Astrocyte (in vitro differentiated cells and primary cell): Measurements from ENCODE around the gene ZBED5. TPM values are rescaled to one million over a fixed set of nuclear protein-coding genes. Genes with fewer than 3 reads are reported as not detected.

ENCODE experiments used
- DNase-seq: peaks from one replicate; pipeline ENCODE4 v3.0.0-alpha.2; 2010; ENCODE audit warnings: low read depth
- FAIRE-seq: peaks from 2 replicates; lab custom pipeline; 2011; peaks lifted over from hg19 to GRCh38; lab: Jason Lieb, UNC
- H2AFZ ChIP-seq: 2 replicates; pipeline ENCODE4 v1.6.0; 2012; ENCODE audit warnings: low read depth, low read length, inconsistent platforms
- H3K27ac ChIP-seq: 2 replicates; pipeline ENCODE4 v1.5.1; 2011; ENCODE audit warnings: low read depth, low read length, inconsistent platforms
- H3K27me3 ChIP-seq: 2 replicates; pipeline ENCODE4 v1.6.0; 2011; ENCODE audit warnings: low read length, inconsistent platforms; ENCODE audit not compliant: insufficient read depth
- H3K36me3 ChIP-seq: 2 replicates; pipeline ENCODE4 v1.5.1; 2011; ENCODE audit warnings: low read length, inconsistent platforms; ENCODE audit not compliant: insufficient read depth
- H3K4me1 ChIP-seq: 2 replicates; pipeline ENCODE4 v1.5.1; 2011; ENCODE audit warnings: low read length, inconsistent platforms; ENCODE audit not compliant: insufficient read depth
- H3K4me2 ChIP-seq: 2 replicates; pipeline ENCODE4 v1.6.0; 2012; ENCODE audit warnings: low read length, inconsistent platforms
- H3K4me3 ChIP-seq: 2 replicates; pipeline ENCODE4 v1.5.1; 2011; ENCODE audit warnings: low read depth, mild to moderate bottlenecking, low read length, inconsistent platforms; ENCODE audit not compliant: insufficient read depth
- H3K79me2 ChIP-seq: 2 replicates; pipeline ENCODE4 v1.6.0; 2012; ENCODE audit warnings: mild to moderate bottlenecking, low read length, inconsistent platforms; ENCODE audit not compliant: insufficient read depth
- H3K9ac ChIP-seq: 2 replicates; pipeline ENCODE4 v1.6.0; 2012; ENCODE audit warnings: mild to moderate bottlenecking, low read length, inconsistent platforms
- H3K9me3 ChIP-seq: 2 replicates; pipeline ENCODE4 v1.5.1; 2012; ENCODE audit warnings: low read depth, mild to moderate bottlenecking, low read length, inconsistent platforms; ENCODE audit not compliant: insufficient read depth
- H4K20me1 ChIP-seq: 2 replicates; pipeline ENCODE4 v1.6.0; 2012; ENCODE audit warnings: low read length, inconsistent platforms; ENCODE audit not compliant: insufficient read depth
- H3K27ac Mint-ChIP-seq: one replicate; pipeline ENCODE4 v1.8.0; 2021; ENCODE audit warnings: mild to moderate bottlenecking, mixed read lengths; ENCODE audit not compliant: unreplicated experiment
- H3K27me3 Mint-ChIP-seq: one replicate; pipeline ENCODE4 v1.8.0; 2021; ENCODE audit warnings: low read depth, mixed read lengths; ENCODE audit not compliant: unreplicated experiment
- H3K36me3 Mint-ChIP-seq: one replicate; pipeline ENCODE4 v1.8.0; 2021; ENCODE audit warnings: low read depth, mixed read lengths; ENCODE audit not compliant: unreplicated experiment
- H3K4me1 Mint-ChIP-seq: one replicate; pipeline ENCODE4 v1.8.0; 2021; ENCODE audit warnings: low read depth, mixed read lengths; ENCODE audit not compliant: unreplicated experiment
- H3K4me3 Mint-ChIP-seq: one replicate; pipeline ENCODE4 v1.8.0; 2021; ENCODE audit warnings: mild to moderate bottlenecking, moderate library complexity, mixed read lengths; ENCODE audit not compliant: unreplicated experiment
- H3K9me3 Mint-ChIP-seq: one replicate; pipeline ENCODE4 v1.8.0; 2021; ENCODE audit warnings: mild to moderate bottlenecking, mixed read lengths; ENCODE audit not compliant: unreplicated experiment
- EZH2 ChIP-seq: IDR thresholded peaks from 2 replicates; pipeline ENCODE4 v1.6.1; 2012; ENCODE audit warnings: mild to moderate bottlenecking, low read length, inconsistent platforms; ENCODE audit not compliant: insufficient read depth
- total RNA-seq: library from RNA; stranded (reverse); gene quantifications from 2 replicates; pipeline ENCODE4 v1.2.1, GENCODE V29; 2021
- TF ChIP-seq, protein P1 (sequence below): IDR thresholded peaks from 2 replicates; pipeline ENCODE4 v1.5.1; 2011; ENCODE audit warnings: low read depth, mild to moderate bottlenecking, inconsistent platforms, low read length, moderate library complexity; ENCODE audit not compliant: insufficient read depth

ZBED5 gene
- total RNA-seq, 1 donor from 2014 or later: 32.9 TPM

DNA sequence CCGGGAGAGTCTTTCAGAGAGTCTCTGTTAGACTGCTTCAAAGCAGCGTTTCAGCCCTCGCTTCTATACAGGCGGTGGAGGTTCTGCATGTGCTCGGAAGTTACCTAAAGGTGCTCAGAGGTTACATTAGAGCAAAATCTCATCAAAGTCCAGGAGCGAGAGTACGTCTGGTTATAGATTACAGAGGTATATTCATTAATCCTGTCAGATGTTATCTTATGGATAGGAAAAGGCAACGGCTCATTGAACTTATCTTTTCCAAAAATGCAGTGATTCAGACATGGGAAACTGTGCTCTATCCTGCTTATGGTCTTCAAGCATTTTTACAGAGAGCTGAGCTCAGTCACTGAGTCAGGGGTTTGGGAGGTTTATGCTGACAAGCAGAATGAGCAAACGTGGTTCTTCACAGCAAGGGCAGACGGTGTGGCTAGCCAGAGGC lies 9.1 kb upstream of the ZBED5 start:
- Histone ChIP-seq H3K27me3 (no peaks in the 10 kb centered on the region), H3K27ac (peak overlapping the region; percentile 4), H3K9me3 (no peaks in the 10 kb centered on the region), H3K4me3 (no peak overlapping the region), H3K9ac (peak overlapping the region; percentile 16), H2AFZ (peak overlapping the region; percentile 26), H3K4me1 (peaks cover 13% of the 10 kb centered on the region), H3K36me3 (no peaks in the 10 kb centered on the region), H3K79me2 (no peaks in the 10 kb centered on the region), H3K4me2 (peak overlapping the region; percentile 49), H4K20me1 (no peaks in the 10 kb centered on the region)
- H3K27ac Mint-ChIP-seq: peak overlapping the region; percentile 35
- H3K4me1 Mint-ChIP-seq: peaks cover 23% of the 10 kb centered on the region
- peaks cover 8% of the 10 kb centered on the region for H3K9me3 Mint-ChIP-seq
- DNase-seq: peak; percentile 93
- TF ChIP-seq EZH2: no peak
- TF ChIP-seq, protein P1, sequence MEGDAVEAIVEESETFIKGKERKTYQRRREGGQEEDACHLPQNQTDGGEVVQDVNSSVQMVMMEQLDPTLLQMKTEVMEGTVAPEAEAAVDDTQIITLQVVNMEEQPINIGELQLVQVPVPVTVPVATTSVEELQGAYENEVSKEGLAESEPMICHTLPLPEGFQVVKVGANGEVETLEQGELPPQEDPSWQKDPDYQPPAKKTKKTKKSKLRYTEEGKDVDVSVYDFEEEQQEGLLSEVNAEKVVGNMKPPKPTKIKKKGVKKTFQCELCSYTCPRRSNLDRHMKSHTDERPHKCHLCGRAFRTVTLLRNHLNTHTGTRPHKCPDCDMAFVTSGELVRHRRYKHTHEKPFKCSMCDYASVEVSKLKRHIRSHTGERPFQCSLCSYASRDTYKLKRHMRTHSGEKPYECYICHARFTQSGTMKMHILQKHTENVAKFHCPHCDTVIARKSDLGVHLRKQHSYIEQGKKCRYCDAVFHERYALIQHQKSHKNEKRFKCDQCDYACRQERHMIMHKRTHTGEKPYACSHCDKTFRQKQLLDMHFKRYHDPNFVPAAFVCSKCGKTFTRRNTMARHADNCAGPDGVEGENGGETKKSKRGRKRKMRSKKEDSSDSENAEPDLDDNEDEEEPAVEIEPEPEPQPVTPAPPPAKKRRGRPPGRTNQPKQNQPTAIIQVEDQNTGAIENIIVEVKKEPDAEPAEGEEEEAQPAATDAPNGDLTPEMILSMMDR: no peak
- peak; percentile 68 for FAIRE-seq
- H3K4me3 Mint-ChIP-seq: peak overlapping the region; percentile 2
- peaks cover 6% of the 10 kb centered on the region for H3K36me3 Mint-ChIP-seq
- no peaks in the 10 kb centered on the region for H3K27me3 Mint-ChIP-seq

DNA sequence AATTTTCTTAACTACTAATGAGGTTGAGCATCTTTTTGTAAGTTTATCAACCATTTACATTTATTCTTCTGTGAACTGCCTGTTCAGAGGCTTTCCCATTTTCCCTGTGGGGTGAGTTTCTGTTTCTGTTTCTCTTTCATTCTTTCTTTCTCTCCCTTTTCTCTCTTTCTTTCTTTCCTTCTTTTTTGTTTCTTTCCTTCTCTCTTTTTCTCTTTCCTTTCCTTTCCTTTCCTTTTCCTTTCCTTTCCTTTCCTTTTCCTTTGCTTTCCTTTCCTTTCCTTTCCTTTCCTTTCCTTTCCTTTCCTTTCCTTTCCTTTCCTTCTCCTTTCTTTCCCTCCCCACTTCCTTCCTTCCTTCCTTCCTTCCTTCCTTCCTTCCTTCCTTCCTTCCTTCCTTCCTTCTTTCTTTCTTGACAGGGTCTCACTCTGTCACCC lies 8.0 kb upstream of the ZBED5 start:
- Histone ChIP-seq H4K20me1 (no peaks in the 10 kb centered on the region), H3K9me3 (no peaks in the 10 kb centered on the region), H3K4me1 (peaks cover 13% of the 10 kb centered on the region), H2AFZ (no peak overlapping the region), H3K4me2 (no peak overlapping the region), H3K36me3 (no peaks in the 10 kb centered on the region), H3K79me2 (no peaks in the 10 kb centered on the region), H3K27ac (no peak overlapping the region), H3K4me3 (no peak overlapping the region), H3K9ac (no peak overlapping the region), H3K27me3 (no peaks in the 10 kb centered on the region)
- DNase-seq: no peak
- H3K27me3 Mint-ChIP-seq: no peaks in the 10 kb centered on the region
- TF ChIP-seq EZH2: no peak
- TF ChIP-seq, protein P1: no peak
- H3K27ac Mint-ChIP-seq: no peak overlapping the region
- peaks cover 23% of the 10 kb centered on the region for H3K4me1 Mint-ChIP-seq
- H3K4me3 Mint-ChIP-seq: no peak overlapping the region
- H3K9me3 Mint-ChIP-seq: no peaks in the 10 kb centered on the region
- FAIRE-seq: no peak
- no peaks in the 10 kb centered on the region for H3K36me3 Mint-ChIP-seq

- Mint-ChIP-seq H3K36me3 (no peaks in the 10 kb centered on the region), H3K27me3 (no peaks in the 10 kb centered on the region), H3K9me3 (no peaks in the 10 kb centered on the region), H3K27ac (no peak overlapping the region), H3K4me3 (no peak overlapping the region), H3K4me1 (peaks cover 28% of the 10 kb centered on the region)
- FAIRE-seq: no peak
- Histone ChIP-seq H3K4me3 (no peak overlapping the region), H3K79me2 (peaks cover 11% of the 10 kb centered on the region), H3K4me1 (peaks cover 13% of the 10 kb centered on the region), H3K9me3 (no peaks in the 10 kb centered on the region), H2AFZ (no peak overlapping the region), H3K27me3 (no peaks in the 10 kb centered on the region), H4K20me1 (no peaks in the 10 kb centered on the region), H3K36me3 (no peaks in the 10 kb centered on the region), H3K4me2 (no peak overlapping the region), H3K9ac (no peak overlapping the region), H3K27ac (no peak overlapping the region)
- TF ChIP-seq, protein P1: no peak
- TF ChIP-seq EZH2: no peak
- DNase-seq: peak; percentile 37
These were observed 6.8 kb upstream of the ZBED5 start for GRCh38 chr11:10864688-10865087.
